Neural crest cell (in vitro differentiated cells): ENCODE measurements around the gene TMEM235. TPM values are rescaled to one million over a fixed set of nuclear protein-coding genes. Genes with fewer than 3 reads are reported as not detected.

Source experiments
- DNase-seq: peaks from one replicate; pipeline ENCODE4 v3.0.0; 2021; ENCODE audit warnings: low read depth, mixed read lengths, low spot score
- H3K27ac Mint-ChIP-seq: one replicate; pipeline ENCODE4 v1.8.0; 2021; ENCODE audit warnings: mild to moderate bottlenecking, mixed read lengths; ENCODE audit not compliant: unreplicated experiment
- H3K27me3 Mint-ChIP-seq: 2 replicates; pipeline ENCODE4 v1.8.0; 2021; ENCODE audit warnings: low read depth, mild to moderate bottlenecking, mixed read lengths
- H3K36me3 Mint-ChIP-seq: 2 replicates; pipeline ENCODE4 v1.8.0; 2021; ENCODE audit warnings: low read depth, mild to moderate bottlenecking, mixed read lengths
- H3K4me1 Mint-ChIP-seq: 2 replicates; pipeline ENCODE4 v1.8.0; 2021; ENCODE audit warnings: mixed read lengths
- H3K4me3 Mint-ChIP-seq: one replicate; pipeline ENCODE4 v1.8.0; 2021; ENCODE audit warnings: mild to moderate bottlenecking, mixed read lengths
- H3K9me3 Mint-ChIP-seq: 2 replicates; pipeline ENCODE4 v1.8.0; 2021; ENCODE audit warnings: mixed read lengths
- total RNA-seq: library from RNA; stranded (reverse); gene quantifications from 2 replicates; pipeline ENCODE4 v1.2.1, GENCODE V29; 2021
- TF ChIP-seq, protein P1 (sequence below): fragments of 200-600 bp; sonication (generic); conservative IDR thresholded peaks from 2 replicates; pipeline ENCODE4 v1.5.0; 2021; ENCODE audit warnings: antibody characterized with exemption, mild to moderate bottlenecking

The TMEM235 gene
- total RNA-seq, 1 donor from 2014 or later, result not detected

GRCh38 chr17:78271419-78272170, 40.2 kb downstream of the TMEM235 start:
- no peaks in the 10 kb centered on the region for H3K9me3 Mint-ChIP-seq
- H3K4me3 Mint-ChIP-seq, result peak overlapping the region; percentile 38
- TF ChIP-seq, protein P1, sequence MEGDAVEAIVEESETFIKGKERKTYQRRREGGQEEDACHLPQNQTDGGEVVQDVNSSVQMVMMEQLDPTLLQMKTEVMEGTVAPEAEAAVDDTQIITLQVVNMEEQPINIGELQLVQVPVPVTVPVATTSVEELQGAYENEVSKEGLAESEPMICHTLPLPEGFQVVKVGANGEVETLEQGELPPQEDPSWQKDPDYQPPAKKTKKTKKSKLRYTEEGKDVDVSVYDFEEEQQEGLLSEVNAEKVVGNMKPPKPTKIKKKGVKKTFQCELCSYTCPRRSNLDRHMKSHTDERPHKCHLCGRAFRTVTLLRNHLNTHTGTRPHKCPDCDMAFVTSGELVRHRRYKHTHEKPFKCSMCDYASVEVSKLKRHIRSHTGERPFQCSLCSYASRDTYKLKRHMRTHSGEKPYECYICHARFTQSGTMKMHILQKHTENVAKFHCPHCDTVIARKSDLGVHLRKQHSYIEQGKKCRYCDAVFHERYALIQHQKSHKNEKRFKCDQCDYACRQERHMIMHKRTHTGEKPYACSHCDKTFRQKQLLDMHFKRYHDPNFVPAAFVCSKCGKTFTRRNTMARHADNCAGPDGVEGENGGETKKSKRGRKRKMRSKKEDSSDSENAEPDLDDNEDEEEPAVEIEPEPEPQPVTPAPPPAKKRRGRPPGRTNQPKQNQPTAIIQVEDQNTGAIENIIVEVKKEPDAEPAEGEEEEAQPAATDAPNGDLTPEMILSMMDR, result no peak
- no peak overlapping the region for H3K27ac Mint-ChIP-seq
- H3K27me3 Mint-ChIP-seq, result no peaks in the 10 kb centered on the region
- no peak for DNase-seq
- H3K36me3 Mint-ChIP-seq, result no peaks in the 10 kb centered on the region
- H3K4me1 Mint-ChIP-seq, result peaks cover 28% of the 10 kb centered on the region

DNA sequence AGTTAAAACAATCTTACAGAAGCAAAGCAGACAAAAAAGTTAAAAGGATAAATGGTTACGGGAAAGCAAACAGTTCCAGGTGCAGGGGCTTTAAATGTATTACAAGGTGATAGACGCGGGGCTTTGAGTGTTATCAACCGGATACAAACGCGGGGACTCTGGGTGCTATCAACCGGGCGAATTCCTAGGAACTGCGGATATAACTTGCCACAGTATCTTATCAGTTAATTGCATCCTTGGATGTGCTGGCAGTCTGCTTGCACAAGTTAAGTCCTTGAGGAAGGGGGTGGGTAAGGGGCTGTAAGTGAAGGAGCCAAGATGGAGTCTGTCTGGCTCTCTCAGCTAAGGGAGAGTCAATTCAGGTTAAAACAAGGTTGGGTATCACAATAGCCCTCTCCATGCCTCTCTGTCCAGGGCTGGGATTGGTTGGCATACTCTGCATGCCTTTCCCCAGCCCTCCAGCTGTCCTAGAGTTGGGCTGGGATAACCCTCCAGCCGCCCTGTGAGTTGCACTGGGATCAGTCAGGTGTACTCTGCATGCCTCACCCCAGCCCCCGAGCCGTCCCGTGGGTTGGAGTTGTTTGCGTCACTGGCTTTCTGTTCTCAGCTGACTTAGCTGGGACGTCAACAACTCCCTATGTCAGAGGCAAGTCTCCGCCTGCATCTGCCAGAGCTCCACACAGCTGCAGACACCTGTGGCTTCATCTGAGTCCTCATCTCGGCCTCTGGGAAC, 40.9 kb downstream of the TMEM235 start:
- H3K9me3 Mint-ChIP-seq, result no peaks in the 10 kb centered on the region
- peaks cover 25% of the 10 kb centered on the region for H3K4me1 Mint-ChIP-seq
- H3K27me3 Mint-ChIP-seq, result no peaks in the 10 kb centered on the region
- H3K4me3 Mint-ChIP-seq, result peak overlapping the region; percentile 38
- H3K36me3 Mint-ChIP-seq, result no peaks in the 10 kb centered on the region
- TF ChIP-seq, protein P1, result no peak
- no peak for DNase-seq
- no peak overlapping the region for H3K27ac Mint-ChIP-seq

DNA sequence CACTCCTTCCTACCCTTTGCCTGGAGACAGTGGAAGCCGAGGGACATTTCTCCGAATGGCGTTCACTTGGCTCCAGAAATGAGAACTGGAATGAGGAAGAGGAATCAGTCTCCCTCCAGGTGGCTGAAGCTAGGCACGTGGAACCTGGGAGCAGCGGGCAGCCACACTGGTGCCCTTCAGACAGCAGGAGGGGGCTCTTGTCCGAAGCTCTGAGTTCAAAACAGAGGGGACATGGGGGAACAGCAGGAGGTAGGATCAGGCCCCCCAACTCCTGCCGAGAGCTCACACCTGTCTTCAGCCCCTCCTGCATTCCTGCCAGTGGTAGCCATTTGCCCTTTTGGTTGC, 41.5 kb downstream of the TMEM235 start:
- H3K27ac Mint-ChIP-seq, result no peak overlapping the region
- TF ChIP-seq, protein P1, result no peak

GRCh38 chr17:78273813-78274212, 42.4 kb downstream of the TMEM235 start:
- no peaks in the 10 kb centered on the region for H3K36me3 Mint-ChIP-seq
- no peak overlapping the region for H3K27ac Mint-ChIP-seq
- TF ChIP-seq, protein P1, result no peak
- DNase-seq, result no peak
- H3K4me1 Mint-ChIP-seq, result peaks cover 20% of the 10 kb centered on the region
- no peaks in the 10 kb centered on the region for H3K27me3 Mint-ChIP-seq
- H3K9me3 Mint-ChIP-seq, result no peaks in the 10 kb centered on the region
- H3K4me3 Mint-ChIP-seq, result no peak overlapping the region

More for the DNA sequence above, 41.5 kb downstream of the TMEM235 start:
- no peak for DNase-seq
- Mint-ChIP-seq H3K36me3 (no peaks in the 10 kb centered on the region), H3K4me1 (peaks cover 25% of the 10 kb centered on the region), H3K4me3 (no peak overlapping the region), H3K27me3 (no peaks in the 10 kb centered on the region), H3K9me3 (no peaks in the 10 kb centered on the region)

DNA sequence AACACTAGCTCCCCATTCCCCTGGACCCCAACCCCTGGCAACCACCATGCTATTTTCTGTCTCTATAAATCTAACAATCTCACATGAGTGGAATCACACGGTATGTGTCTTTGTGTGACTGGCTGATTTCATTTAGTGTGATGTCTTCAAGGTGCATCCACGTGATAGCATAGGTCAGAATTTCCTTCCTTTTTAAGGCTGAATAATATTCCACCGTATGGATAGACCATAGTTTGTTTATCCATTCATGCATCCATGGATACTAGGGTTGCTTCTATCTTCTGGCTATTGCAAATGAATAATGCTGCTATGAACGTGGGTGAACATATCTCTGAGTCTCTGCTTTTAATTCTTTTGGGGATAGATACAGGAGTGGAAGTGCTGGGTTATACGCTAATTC, 43.9 kb downstream of the TMEM235 start:
- no peak overlapping the region for H3K27ac Mint-ChIP-seq
- H3K4me3 Mint-ChIP-seq, result no peak overlapping the region
- no peaks in the 10 kb centered on the region for H3K36me3 Mint-ChIP-seq
- peaks cover 13% of the 10 kb centered on the region for H3K4me1 Mint-ChIP-seq
- no peaks in the 10 kb centered on the region for H3K9me3 Mint-ChIP-seq
- H3K27me3 Mint-ChIP-seq, result no peaks in the 10 kb centered on the region
- TF ChIP-seq, protein P1, result no peak
- DNase-seq, result no peak
